T-cell (primary cell): ENCODE data around the gene EML4. TPM values are rescaled to one million over a fixed set of nuclear protein-coding genes. Genes with fewer than 3 reads are reported as not detected.

ENCODE experiments used
- ATAC-seq, 4 experiments: fragments of 200-7000 bp in 3 of 4; fragments of 150-1000 bp in 1 of 4; cut with Tn5 transposase; replicated peaks in 1 of 4; 1 replicate in 3 of 4; 2 replicates in 1 of 4; pipeline ENCODE4 v1.10.0; 2021; ENCODE audit warnings: moderate library complexity in 3 of 4, mild to moderate bottlenecking in 2 of 4, moderate number of reproducible peaks in 1 of 4
- CTCF ChIA-PET, 2 donors: fragments of 300-600 bp; sonication (Branson Sonifier 250); formaldehyde crosslinking; loops; one replicate each; lab custom pipeline; 2022; ENCODE audit warnings: antibody characterized with exemption in 2 of 2; lab: Charles Lee
- POLR2A ChIA-PET, 2 donors: fragments of 300-600 bp; sonication (Branson Sonifier 250); formaldehyde crosslinking; loops; one replicate each; lab custom pipeline; 2022; ENCODE audit warnings: antibody characterized with exemption in 2 of 2; lab: Charles Lee
- DNase-seq, 35 experiments: peaks; one replicate each; pipeline versions ENCODE4 v3.0.0 to v3.0.0-alpha.2; 2013 to 2023
- H3K27ac ChIP-seq: one replicate; pipeline ENCODE4 v1.5.1; 2013; ENCODE audit warnings: low read length
- H3K27me3 ChIP-seq, 2 experiments: replicated peaks in 1 of 2; 1 replicate in 1 of 2; 2 replicates in 1 of 2; pipeline versions ENCODE4 v1.6.1 to v1.7.0; 2013; ENCODE audit warnings: low read length in 1 of 2, mixed read lengths in 1 of 2; ENCODE audit not compliant: control insufficient read depth in 2 of 2, insufficient read depth in 2 of 2; ENCODE audit errors: extremely low read depth in 1 of 2
- H3K36me3 ChIP-seq, 2 donors: 1 replicate in 1 of 2; 2 replicates in 1 of 2; pipeline versions ENCODE4 v1.6.1 to v1.7.0; 2013; ENCODE audit warnings: low read length in 1 of 2; ENCODE audit not compliant: control insufficient read depth in 2 of 2, insufficient read depth in 1 of 2; ENCODE audit errors: extremely low read depth in 1 of 2
- H3K4me1 ChIP-seq, 2 experiments: 1 replicate in 1 of 2; 2 replicates in 1 of 2; pipeline versions ENCODE4 v1.6.1 to v1.7.0; 2013; ENCODE audit warnings: low read length in 2 of 2, mixed read lengths in 1 of 2; ENCODE audit not compliant: insufficient read depth in 2 of 2, control insufficient read depth in 1 of 2; ENCODE audit errors: extremely low read depth in 1 of 2
- H3K4me3 ChIP-seq, 2 donors: 1 replicate in 1 of 2; 2 replicates in 1 of 2; pipeline versions ENCODE4 v1.5.1 to v1.7.0; 2013; ENCODE audit warnings: mild to moderate bottlenecking in 2 of 2, low read length in 1 of 2, moderate library complexity in 1 of 2; ENCODE audit not compliant: control insufficient read depth in 1 of 2; ENCODE audit errors: extremely low read depth in 1 of 2
- H3K9me3 ChIP-seq: 2 replicates; pipeline ENCODE4 v1.7.0; 2013
- H3K27ac Mint-ChIP-seq, 2 donors: one replicate each; pipeline ENCODE4 v1.8.0; 2020 to 2021; ENCODE audit warnings: mild to moderate bottlenecking in 2 of 2, mixed read lengths in 2 of 2
- H3K27me3 Mint-ChIP-seq, 2 donors: one replicate each; pipeline ENCODE4 v1.8.0; 2021 to 2022; ENCODE audit warnings: mixed read lengths in 2 of 2
- H3K36me3 Mint-ChIP-seq: one replicate; pipeline ENCODE4 v1.8.0; 2021; ENCODE audit warnings: mixed read lengths
- H3K4me1 Mint-ChIP-seq, 3 donors: one replicate each; pipeline ENCODE4 v1.8.0; 2020 to 2022; ENCODE audit warnings: mixed read lengths in 3 of 3, mild to moderate bottlenecking in 1 of 3
- H3K4me3 Mint-ChIP-seq, 3 donors: one replicate each; pipeline ENCODE4 v1.8.0; 2020 to 2022; ENCODE audit warnings: mild to moderate bottlenecking in 3 of 3, mixed read lengths in 3 of 3, moderate library complexity in 3 of 3
- H3K9me3 Mint-ChIP-seq, 3 donors: one replicate each; pipeline ENCODE4 v1.8.0; 2020 to 2022; ENCODE audit warnings: mixed read lengths in 3 of 3
- WGBS: methylation state at CpG from one replicate; pipeline ENCODE4 v1.1.5; 2013; ENCODE audit warnings: missing lambda C conversion rate; ENCODE audit not compliant: insufficient coverage; 5-methylcytosine and 5-hydroxymethylcytosine counted together
- total RNA-seq, 35 experiments: library from RNA in 6 of 35; stranded (reverse) in 6 of 35; fragments of 120-200 nt in 1 of 35; gene quantifications; one replicate each; pipeline versions ENCODE4 v1.2.1 to v1.2.4 and lab custom pipeline; 2013 to 2026

EML4 gene
- total RNA-seq, 5 donors from 2014 or later (not counting 1 experiment from before 2014, with no cell fraction given), result 101 to 223 (median 123) TPM

- H3K4me3 ChIP-seq, result no peak overlapping the region
- no peaks in the 10 kb centered on the region for H3K9me3 Mint-ChIP-seq
- peak overlapping the region in 1 of 3 donors; percentile 28 for H3K4me3 Mint-ChIP-seq
- DNase-seq, result peak in 2 of 35 experiments; percentile 14 to 31
- H3K36me3 Mint-ChIP-seq, result peaks cover 59% of the 10 kb centered on the region
- peak in 2 of 4 experiments; percentile 28 to 63 for ATAC-seq
- ChIA-PET CTCF (interaction anchor here in 1 of 2 donors (0.6 kb wide), 2 partner anchors 12 to 64 kb away, joined by 3 to 7 read pairs; no protein-coding TSS in a partner anchor), POLR2A (no interaction called here)
- WGBS, result no CpG with 5 or more reads among the region's 2 CpGs
- H3K9me3 ChIP-seq, result peaks cover 3% of the 10 kb centered on the region
- no peak overlapping the region for H3K27ac ChIP-seq
- H3K4me1 Mint-ChIP-seq, result peaks cover 79 to 85% (median 80%) of the 10 kb centered on the region in 3 donors
- H3K27me3 Mint-ChIP-seq, result no peaks in the 10 kb centered on the region
- H3K27ac Mint-ChIP-seq, result peak overlapping the region; percentile 74 to 80
- H3K27me3 ChIP-seq, result no peaks in the 10 kb centered on the region
- peaks cover 5 to 13% of the 10 kb centered on the region in 2 donors for H3K36me3 ChIP-seq
- peaks cover 7 to 14% of the 10 kb centered on the region in 2 experiments for H3K4me1 ChIP-seq
Observed at GRCh38 chr2:42250925-42251324, 81.8 kb downstream of the EML4 start.

- Histone ChIP-seq H3K27ac (peak overlapping the region; percentile 21), H3K4me1 (peaks cover 14 to 15% of the 10 kb centered on the region in 2 experiments), H3K36me3 (no peaks in the 10 kb centered on the region), H3K27me3 (no peaks in the 10 kb centered on the region), H3K4me3 (no peak overlapping the region), H3K9me3 (peaks cover 3% of the 10 kb centered on the region)
- Mint-ChIP-seq H3K36me3 (peaks cover 57% of the 10 kb centered on the region), H3K27ac (peak overlapping the region; percentile 49 to 57), H3K4me3 (peak overlapping the region in 1 of 3 donors; percentile 4), H3K27me3 (no peaks in the 10 kb centered on the region), H3K9me3 (no peaks in the 10 kb centered on the region), H3K4me1 (peaks cover 79 to 86% (median 80%) of the 10 kb centered on the region in 3 donors)
- ChIA-PET CTCF (interaction anchor here in 1 of 2 donors (1.0 kb wide), 1 partner anchor 165 kb away, joined by 3 read pairs; no protein-coding TSS in a partner anchor), POLR2A (interaction anchor here (0.6 to 1.1 kb wide), 3 partner anchors 9 to 128 kb away, joined by 3 to 5 read pairs (median 5); no protein-coding TSS in a partner anchor)
- WGBS, result no CpG with 5 or more reads among the region's 3 CpGs
- DNase-seq, result peak in 2 of 35 experiments; percentile 4 to 25
- ATAC-seq, result peak in 3 of 4 experiments; percentile 41 to 52 (median 48)
Observed at GRCh38 chr2:42252464-42252863, 83.3 kb downstream of the EML4 start.

- peaks cover 76 to 80% (median 78%) of the 10 kb centered on the region in 3 donors for H3K4me1 Mint-ChIP-seq
- peaks cover 3% of the 10 kb centered on the region for H3K9me3 ChIP-seq
- H3K4me1 ChIP-seq, result peaks cover 14 to 15% of the 10 kb centered on the region in 2 experiments
- WGBS, result 100% methylated on average over 2 of the region's 8 CpGs
- no peak for ATAC-seq
- POLR2A ChIA-PET, result no interaction called here
- CTCF ChIA-PET, result no interaction called here
- no peaks in the 10 kb centered on the region for H3K9me3 Mint-ChIP-seq
- peaks cover 63% of the 10 kb centered on the region for H3K36me3 Mint-ChIP-seq
- no peak overlapping the region for H3K27ac ChIP-seq
- no peaks in the 10 kb centered on the region for H3K27me3 Mint-ChIP-seq
- peak overlapping the region; percentile 72 to 74 for H3K27ac Mint-ChIP-seq
- no peak for DNase-seq
- H3K27me3 ChIP-seq, result no peaks in the 10 kb centered on the region
- peaks cover 0 to 16% of the 10 kb centered on the region in 2 donors for H3K36me3 ChIP-seq
- H3K4me3 ChIP-seq, result no peak overlapping the region
- no peak overlapping the region for H3K4me3 Mint-ChIP-seq
Observed at GRCh38 chr2:42254186-42254895, 85.2 kb downstream of the EML4 start.

GRCh38 chr2:42256505-42256904 lies 87.4 kb downstream of the EML4 start:
- peaks cover 3% of the 10 kb centered on the region for H3K9me3 ChIP-seq
- ATAC-seq (peak in 3 of 4 experiments; percentile 50 to 67 (median 56)), DNase-seq (peak in 1 of 35 experiments; percentile 25)
- no CpG with 5 or more reads among the region's 2 CpGs for WGBS
- H3K27me3 ChIP-seq, result no peaks in the 10 kb centered on the region
- peak overlapping the region; percentile 11 for H3K27ac ChIP-seq
- peak overlapping the region in 2 of 3 donors; percentile 34 to 42 for H3K4me3 Mint-ChIP-seq
- H3K27me3 Mint-ChIP-seq, result no peaks in the 10 kb centered on the region
- ChIA-PET POLR2A (no interaction called here), CTCF (interaction anchor here in 1 of 2 donors (0.5 kb wide), 1 partner anchor 41 kb away, joined by 7 read pairs; no protein-coding TSS in a partner anchor)
- H3K4me1 Mint-ChIP-seq, result peaks cover 56 to 61% (median 59%) of the 10 kb centered on the region in 3 donors
- peaks cover 53% of the 10 kb centered on the region for H3K36me3 Mint-ChIP-seq
- H3K9me3 Mint-ChIP-seq, result no peaks in the 10 kb centered on the region
- peaks cover 0 to 29% of the 10 kb centered on the region in 2 donors for H3K36me3 ChIP-seq
- H3K4me3 ChIP-seq, result no peak overlapping the region
- H3K27ac Mint-ChIP-seq, result peak overlapping the region; percentile 76 to 83
- peaks cover 6 to 15% of the 10 kb centered on the region in 2 experiments for H3K4me1 ChIP-seq

GRCh38 chr2:42261518-42262195 lies 92.5 kb downstream of the EML4 start:
- Mint-ChIP-seq H3K9me3 (no peaks in the 10 kb centered on the region), H3K36me3 (peaks cover 46% of the 10 kb centered on the region), H3K27me3 (no peaks in the 10 kb centered on the region), H3K4me3 (no peak overlapping the region), H3K4me1 (peaks cover 8 to 24% (median 23%) of the 10 kb centered on the region in 3 donors), H3K27ac (peak overlapping the region in 1 of 2 donors; percentile 44)
- no peaks in the 10 kb centered on the region for H3K9me3 ChIP-seq
- ChIA-PET CTCF (interaction anchor here in 1 of 2 donors (0.7 kb wide), 1 partner anchor 11 kb away, joined by 4 read pairs; no protein-coding TSS in a partner anchor), POLR2A (no interaction called here)
- H3K4me1 ChIP-seq, result peaks cover under 1 to 4% of the 10 kb centered on the region in 2 experiments
- peaks cover 0 to 55% of the 10 kb centered on the region in 2 donors for H3K36me3 ChIP-seq
- no peak for ATAC-seq
- no CpG with 5 or more reads among the region's 3 CpGs for WGBS
- no peak overlapping the region for H3K4me3 ChIP-seq
- no peaks in the 10 kb centered on the region for H3K27me3 ChIP-seq
- H3K27ac ChIP-seq, result no peak overlapping the region
- no peak for DNase-seq

- Histone ChIP-seq H3K4me3 (no peak overlapping the region), H3K9me3 (no peaks in the 10 kb centered on the region), H3K36me3 (peaks cover 0 to 37% of the 10 kb centered on the region in 2 donors), H3K27ac (no peak overlapping the region), H3K27me3 (no peaks in the 10 kb centered on the region), H3K4me1 (peaks cover 0 to 4% of the 10 kb centered on the region in 2 experiments)
- 100% methylated on average over 1 of the region's 4 CpGs for WGBS
- Mint-ChIP-seq H3K27me3 (no peaks in the 10 kb centered on the region), H3K27ac (peak overlapping the region in 1 of 2 donors; percentile 66), H3K4me3 (no peak overlapping the region), H3K4me1 (peaks cover 11 to 33% (median 28%) of the 10 kb centered on the region in 3 donors), H3K9me3 (no peaks in the 10 kb centered on the region), H3K36me3 (peaks cover 34% of the 10 kb centered on the region)
- ChIA-PET POLR2A (interaction anchor here in 1 of 2 donors (0.5 kb wide), 1 partner anchor 43 kb away, joined by 3 read pairs; no protein-coding TSS in a partner anchor), CTCF (interaction anchor here (0.6 to 0.7 kb wide), 2 partner anchors 30 to 378 kb away, joined by 3 to 4 read pairs; no protein-coding TSS in a partner anchor)
- no peak for DNase-seq
- ATAC-seq, result no peak
Observed at GRCh38 chr2:42266236-42266635, 97.1 kb downstream of the EML4 start.
